H1 (cell line): ENCODE results near the gene GSG1L. TPM values are rescaled to one million over a fixed set of nuclear protein-coding genes. Genes with fewer than 3 reads are reported as not detected.

Experiments used
- CTCF ChIA-PET: fragments of 300-600 bp; sonication (Branson Sonifier 250); formaldehyde crosslinking; loops from one replicate; lab custom pipeline; 2021; ENCODE audit not compliant: partially characterized antibody; lab: Charles Lee
- POLR2A ChIA-PET: fragments of 300-600 bp; sonication (Branson Sonifier 250); formaldehyde crosslinking; loops from one replicate; lab custom pipeline; 2021; ENCODE audit warnings: inconsistent platforms; ENCODE audit not compliant: partially characterized antibody; lab: Charles Lee
- DNase-seq, 2 experiments: peaks; one replicate each; pipeline versions ENCODE4 v3.0.0 to v3.0.0-alpha.2; 2010 to 2022; ENCODE audit warnings: low spot score in 2 of 2, low read depth in 1 of 2, mixed read lengths in 1 of 2
- FAIRE-seq: peaks from 2 replicates; lab custom pipeline; 2011; peaks lifted over from hg19 to GRCh38; lab: Jason Lieb, UNC
- H2AFZ ChIP-seq: 2 replicates; pipeline ENCODE4 v1.8.1; 2012; ENCODE audit warnings: low read length, inconsistent platforms
- H2AK5ac ChIP-seq: 2 replicates; pipeline ENCODE4 v1.6.1; 2013; ENCODE audit warnings: low read depth, low read length
- H2BK120ac ChIP-seq: replicated peaks from 2 replicates; pipeline ENCODE3; 2013; ENCODE audit warnings: low read depth, low read length, inconsistent platforms
- H2BK12ac ChIP-seq: 2 replicates; pipeline ENCODE4 v1.6.1; 2013; ENCODE audit warnings: low read depth, low read length
- H2BK15ac ChIP-seq: 2 replicates; pipeline ENCODE4 v1.6.1; 2013; ENCODE audit warnings: low read length
- H2BK20ac ChIP-seq: 2 replicates; pipeline ENCODE4 v1.6.1; 2013; ENCODE audit warnings: low read length
- H2BK5ac ChIP-seq: 2 replicates; pipeline ENCODE4 v1.6.1; 2013; ENCODE audit warnings: low read depth, low read length
- H3K14ac ChIP-seq: 2 replicates; pipeline ENCODE4 v1.6.1; 2013; ENCODE audit warnings: inconsistent platforms; ENCODE audit not compliant: insufficient read length
- H3K18ac ChIP-seq: 2 replicates; pipeline ENCODE4 v1.6.1; 2013; ENCODE audit warnings: low read length; ENCODE audit errors: extremely low read depth
- H3K23ac ChIP-seq: 2 replicates; pipeline ENCODE4 v1.6.1; 2013; ENCODE audit warnings: inconsistent platforms; ENCODE audit not compliant: insufficient read length
- H3K23me2 ChIP-seq: 2 replicates; pipeline ENCODE4 v1.6.1; 2013; ENCODE audit warnings: low read depth, low read length
- H3K27ac ChIP-seq: 2 replicates; pipeline ENCODE4 v1.6.1; 2011; ENCODE audit warnings: low read depth, low read length, inconsistent platforms
- H3K27me3 ChIP-seq, 4 experiments: replicated peaks in 1 of 4; 1 replicate in 1 of 4; 2 replicates in 3 of 4; pipeline versions ENCODE4 v1.6.1 to v1.8.1; 2011 to 2013; ENCODE audit warnings: low read length in 3 of 4, mild to moderate bottlenecking in 3 of 4, inconsistent platforms in 2 of 4, mixed read lengths in 2 of 4, moderate library complexity in 1 of 4; ENCODE audit not compliant: control insufficient read depth in 3 of 4, insufficient read depth in 3 of 4; ENCODE audit errors: extremely low read depth in 1 of 4
- H3K36me3 ChIP-seq, 4 experiments: 2 replicates each; pipeline versions ENCODE4 v1.6.1 to v1.8.1; 2011 to 2013; ENCODE audit warnings: mild to moderate bottlenecking in 4 of 4, low read length in 3 of 4, moderate library complexity in 2 of 4, control low read depth in 1 of 4, inconsistent platforms in 1 of 4; ENCODE audit not compliant: insufficient read depth in 4 of 4, control insufficient read depth in 2 of 4
- H3K4ac ChIP-seq: replicated peaks from 2 replicates; pipeline ENCODE3; 2013; ENCODE audit warnings: low read length, low read depth, mixed read lengths, inconsistent platforms; ENCODE audit not compliant: insufficient read length
- H3K4me1 ChIP-seq, 4 experiments: replicated peaks in 1 of 4; 1 replicate in 1 of 4; 2 replicates in 3 of 4; pipeline versions ENCODE4 v1.6.1 to v1.8.1; 2011 to 2013; ENCODE audit warnings: low read length in 3 of 4, inconsistent platforms in 2 of 4, mixed read lengths in 1 of 4; ENCODE audit not compliant: insufficient read depth in 4 of 4, control insufficient read depth in 3 of 4
- H3K4me2 ChIP-seq, 2 experiments: 2 replicates each; pipeline versions ENCODE4 v1.6.1 to v1.8.1; 2011 to 2013; ENCODE audit warnings: low read depth in 2 of 2, low read length in 2 of 2, control low read depth in 1 of 2, inconsistent platforms in 1 of 2, mild to moderate bottlenecking in 1 of 2; ENCODE audit not compliant: insufficient read depth in 1 of 2
- H3K4me3 ChIP-seq, 4 experiments: fragments of 200-600, 300-600 bp in 1 of 4; sonication (generic), shearing (Covaris generic), sonication (Bioruptor Twin) in 1 of 4; 2 replicates each; pipeline versions ENCODE4 v1.5.1 to v1.8.1; 2011 to 2016; ENCODE audit warnings: low read length in 4 of 4, low read depth in 3 of 4, control low read depth in 2 of 4, inconsistent platforms in 2 of 4, mild to moderate bottlenecking in 2 of 4, mixed read lengths in 1 of 4, moderate library complexity in 1 of 4; ENCODE audit not compliant: insufficient read depth in 2 of 4; ENCODE audit errors: extremely low read depth in 1 of 4
- H3K56ac ChIP-seq: replicated peaks from 2 replicates; pipeline ENCODE3; 2013; ENCODE audit warnings: low read depth, mild to moderate bottlenecking, mixed read lengths, low read length, inconsistent platforms; ENCODE audit not compliant: insufficient read length
- H3K79me1 ChIP-seq: 2 replicates; pipeline ENCODE4 v1.6.1; 2013; ENCODE audit warnings: low read depth, low read length, control low read depth
- H3K79me2 ChIP-seq, 2 experiments: 2 replicates each; pipeline versions ENCODE4 v1.6.1 to v1.8.1; 2012 to 2013; ENCODE audit warnings: low read length in 2 of 2, mild to moderate bottlenecking in 2 of 2, inconsistent platforms in 1 of 2; ENCODE audit not compliant: insufficient read depth in 2 of 2, control insufficient read depth in 1 of 2
- H3K9ac ChIP-seq, 4 experiments: replicated peaks in 1 of 4; 1 replicate in 1 of 4; 2 replicates in 3 of 4; pipeline versions ENCODE4 v1.6.1 to v1.8.1; 2011 to 2013; ENCODE audit warnings: low read depth in 3 of 4, low read length in 3 of 4, control low read depth in 2 of 4, mild to moderate bottlenecking in 2 of 4, moderate library complexity in 2 of 4, inconsistent platforms in 1 of 4; ENCODE audit errors: extremely low read depth in 1 of 4
- H3K9me3 ChIP-seq, 2 experiments: 2 replicates each; pipeline versions ENCODE4 v1.6.1 to v1.8.1; 2012 to 2013; ENCODE audit warnings: mild to moderate bottlenecking in 2 of 2, moderate library complexity in 2 of 2, control low read depth in 1 of 2, inconsistent platforms in 1 of 2, low read depth in 1 of 2, low read length in 1 of 2, mixed read lengths in 1 of 2; ENCODE audit not compliant: insufficient read depth in 2 of 2
- H4K20me1 ChIP-seq, 2 experiments: replicated peaks in 1 of 2; 2 replicates each; pipeline versions ENCODE3 to v1.8.1; 2011 to 2013; ENCODE audit warnings: inconsistent platforms in 2 of 2, low read length in 2 of 2, mild to moderate bottlenecking in 1 of 2; ENCODE audit not compliant: insufficient read depth in 2 of 2, control insufficient read depth in 1 of 2
- H4K5ac ChIP-seq: 2 replicates; pipeline ENCODE4 v1.6.1; 2013; ENCODE audit warnings: low read length, low read depth, mixed read lengths, inconsistent platforms; ENCODE audit not compliant: insufficient read length
- H4K8ac ChIP-seq: 2 replicates; pipeline ENCODE4 v1.8.0; 2013; ENCODE audit warnings: mild to moderate bottlenecking, moderate library complexity, low read length, inconsistent platforms; ENCODE audit not compliant: insufficient read depth; ENCODE audit errors: extremely low read depth
- H4K91ac ChIP-seq: replicated peaks from 2 replicates; pipeline ENCODE3; 2013; ENCODE audit warnings: low read length, mixed read lengths, inconsistent platforms; ENCODE audit not compliant: insufficient read length
- BRCA1 ChIP-seq: IDR thresholded peaks from 2 replicates; pipeline ENCODE4 v1.6.1; 2012; ENCODE audit warnings: low read depth, low read length, improper control_type of control experiment
- HDAC6 ChIP-seq: IDR thresholded peaks from one replicate; pipeline ENCODE4 v1.7.1; 2012; ENCODE audit warnings: low read depth, mild to moderate bottlenecking, inconsistent platforms, low read length, moderate library complexity
- KDM4A ChIP-seq: IDR thresholded peaks from one replicate; pipeline ENCODE4 v1.7.1; 2012; ENCODE audit warnings: low read depth, mild to moderate bottlenecking, moderate library complexity, low read length, inconsistent platforms; ENCODE audit not compliant: severe bottlenecking
- MAFK ChIP-seq: IDR thresholded peaks from 2 replicates; pipeline ENCODE4 v1.6.1; 2012; ENCODE audit warnings: low read depth, mild to moderate bottlenecking, improper control_type of control experiment, low read length
- POLR2A ChIP-seq, 2 experiments: IDR thresholded peaks; 1 replicate in 1 of 2; 2 replicates in 1 of 2; pipeline ENCODE4 v1.6.1; 2011; ENCODE audit warnings: low read depth in 2 of 2, low read length in 2 of 2, mild to moderate bottlenecking in 2 of 2; ENCODE audit errors: control extremely low read depth in 1 of 2
- POU5F1 ChIP-seq: IDR thresholded peaks from 2 replicates; pipeline ENCODE4 v1.6.1; 2011; ENCODE audit warnings: low read depth, mild to moderate bottlenecking, low read length, moderate library complexity
- RAD21 ChIP-seq, 2 experiments: IDR thresholded peaks in 1 of 2; conservative IDR thresholded peaks in 1 of 2; 2 replicates each; pipeline ENCODE4 v1.6.1; 2011; ENCODE audit warnings: low read depth in 2 of 2, low read length in 2 of 2, improper control_type of control experiment in 1 of 2, inconsistent platforms in 1 of 2, mild to moderate bottlenecking in 1 of 2, moderate library complexity in 1 of 2
- TCF12 ChIP-seq: IDR thresholded peaks from 2 replicates; pipeline ENCODE4 v1.6.1; 2011; ENCODE audit warnings: low read depth, mild to moderate bottlenecking, low read length
- WGBS, 2 experiments: shearing (Covaris generic) in 1 of 2; methylation state at CpG; one replicate each; pipeline versions ENCODE4 v1.1.6 to v1.1.7; 2013 to 2015; ENCODE audit warnings: low lambda C conversion rate in 2 of 2, mixed read lengths in 2 of 2, inconsistent platforms in 1 of 2, low coverage in 1 of 2, missing lambda C conversion rate in 1 of 2; ENCODE audit not compliant: insufficient replicate concordance in 2 of 2, insufficient coverage in 1 of 2, insufficient read length in 1 of 2; ENCODE audit errors: extremely low coverage in 1 of 2, missing lambda C conversion rate in 1 of 2; 5-methylcytosine and 5-hydroxymethylcytosine counted together
- polyA plus RNA-seq, 7 experiments: library from polyadenylated mRNA; depleted of rRNA in 3 of 7; stranded (reverse) in 5 of 7; unstranded in 2 of 7; fragments of >200 nt in 5 of 7; fragments of 200-250 nt in 2 of 7; gene quantifications; 1 replicate in 5 of 7; 2 replicates in 1 of 7; 4 replicates in 1 of 7; pipeline versions ENCODE4 v1.2.1 to v1.2.3, GENCODE V29; 2011 to 2013; ENCODE audit warnings: missing spikeins in 2 of 7, mixed read lengths in 2 of 7
- total RNA-seq: library from RNA; stranded (reverse); fragmentation: NEBNext Ultra II Directional; extraction: Animal tissue kit (Norgen Biotek cat#: 25700); gene quantifications from 2 replicates; pipeline ENCODE4 v1.2.1, GENCODE V29; 2021

GSG1L gene
- total and polyA plus RNA-seq, 2 of the 8 experiments (the other 6 are each of a cell fraction or from before 2014, with no cell fraction given), result 0.71 to 1.1 TPM

GRCh38 chr16:27959914-27960313, 103.6 kb downstream of the GSG1L start:
- no peaks in the 10 kb centered on the region for H3K23me2 ChIP-seq
- H3K79me2 ChIP-seq, result no peaks in the 10 kb centered on the region
- H2BK5ac ChIP-seq, result no peak overlapping the region
- POLR2A ChIA-PET, result interaction anchor here (1.3 kb wide), 1 partner anchor 9 kb away, joined by 4 read pairs; no protein-coding TSS in a partner anchor
- no peak overlapping the region for H3K56ac ChIP-seq
- H3K4me2 ChIP-seq, result no peak overlapping the region
- H2BK12ac ChIP-seq, result no peak overlapping the region
- H4K5ac ChIP-seq, result no peak overlapping the region
- H3K36me3 ChIP-seq, result no peaks in the 10 kb centered on the region
- H3K18ac ChIP-seq, result no peak overlapping the region
- H2AFZ ChIP-seq, result no peak overlapping the region
- no peak overlapping the region for H3K4ac ChIP-seq
- H4K91ac ChIP-seq, result no peak overlapping the region
- H3K79me1 ChIP-seq, result no peaks in the 10 kb centered on the region; the same call in 1 of the 2 replicates
- H3K14ac ChIP-seq, result no peak overlapping the region
- no peak overlapping the region for H2BK20ac ChIP-seq
- TF ChIP-seq KDM4A, result no peak
- no peak for TF ChIP-seq RAD21 (IDR thresholded peaks at IDR 0.05 in 1 of 2, conservative IDR thresholded peaks at IDR 0.05 in 1 of 2; ENCODE audit: low read depth in 2 of 2, low read length in 2 of 2)
- TF ChIP-seq MAFK, result no peak
- no peak for TF ChIP-seq POLR2A (IDR thresholded peaks at IDR 0.05; ENCODE audit: control extremely low read depth in 1 of 2, low read depth in 2 of 2, low read length in 2 of 2)
- no peak for TF ChIP-seq BRCA1
- no peak for TF ChIP-seq HDAC6
- TF ChIP-seq POU5F1, result no peak
- no peak for TF ChIP-seq TCF12
- TF ChIP-seq, all 59 proteins: peak for 0
- whole genome bisulfite sequencing, 2 experiments, result 85% methylated on average over 4 of the region's 4 CpGs; no CpG with 5 or more reads in 1 of the 2 experiments
- CTCF ChIA-PET, result interaction anchor here (0.6 to 3.9 kb wide), 2 partner anchors 12 to 119 kb away, joined by 3 to 17 read pairs; no protein-coding TSS in a partner anchor
- H3K9me3 ChIP-seq, result peaks cover 5 to 12% of the 10 kb centered on the region in 2 experiments; a peak in 3 of 4 replicates
- no peak overlapping the region for H2BK120ac ChIP-seq
- no peak overlapping the region for H2AK5ac ChIP-seq
- no peak overlapping the region for H3K27ac ChIP-seq
- peaks cover 0 to 2% of the 10 kb centered on the region in 2 experiments for H4K20me1 ChIP-seq
- H3K4me1 ChIP-seq, result no peaks in the 10 kb centered on the region
- no peak overlapping the region for H3K4me3 ChIP-seq
- no peak overlapping the region for H3K23ac ChIP-seq
- no peak overlapping the region for H2BK15ac ChIP-seq
- FAIRE-seq (no peak), DNase-seq (no peak)
- no peaks in the 10 kb centered on the region for H3K27me3 ChIP-seq
- no peak overlapping the region for H4K8ac ChIP-seq
- H3K9ac ChIP-seq, result no peak overlapping the region
